NK-92 treated with Interleukin-12 subunit alpha and Interleukin-12 subunit beta, amount 100 ng/mL, for 24 hours (cell line): Measurements from ENCODE around the gene KCTD20.

Source experiments
- DNase-seq: peaks from one replicate; lab custom pipeline; 2025; lab: John Stamatoyannopoulos, UW

The KCTD20 gene

DNA sequence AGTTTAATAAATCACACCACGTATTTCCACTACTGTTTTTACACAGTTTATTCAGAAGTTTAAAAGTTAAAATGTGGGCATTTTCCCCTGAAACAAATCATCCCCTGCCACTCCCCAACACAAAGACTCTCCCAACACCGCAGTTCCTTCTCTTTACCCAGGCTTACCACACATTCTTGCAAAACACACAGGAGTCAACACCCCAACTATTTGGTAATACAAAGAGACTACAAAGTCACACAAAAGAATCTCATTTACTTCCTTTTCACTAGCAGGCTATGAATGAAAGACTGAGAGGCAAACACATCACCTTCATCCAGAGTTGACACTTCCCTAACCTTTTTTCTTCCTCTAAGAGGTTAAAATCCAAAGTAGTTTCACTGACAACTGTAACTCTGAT lies 51.1 kb downstream of the KCTD20 start:
- no peak for DNase-seq

DNA sequence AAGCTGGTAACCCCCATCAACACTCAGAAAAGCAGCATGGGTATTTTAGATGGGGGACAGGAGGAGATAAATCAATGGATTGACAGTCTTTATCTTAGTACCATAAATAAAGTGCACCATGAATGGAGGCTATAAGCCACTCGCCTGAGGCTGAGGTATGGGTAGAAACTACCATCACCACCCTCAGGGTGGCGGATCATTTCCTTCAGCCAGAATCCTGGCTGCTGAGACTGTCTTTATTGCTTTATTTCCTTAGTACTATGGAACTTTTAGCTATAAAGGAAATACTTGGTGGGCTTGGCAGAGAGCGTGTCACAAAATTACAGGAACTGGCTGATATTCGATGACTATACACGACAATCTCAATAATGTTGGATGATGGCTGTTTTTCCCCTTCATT lies 52.3 kb downstream of the KCTD20 start:
- DNase-seq = no peak

DNA sequence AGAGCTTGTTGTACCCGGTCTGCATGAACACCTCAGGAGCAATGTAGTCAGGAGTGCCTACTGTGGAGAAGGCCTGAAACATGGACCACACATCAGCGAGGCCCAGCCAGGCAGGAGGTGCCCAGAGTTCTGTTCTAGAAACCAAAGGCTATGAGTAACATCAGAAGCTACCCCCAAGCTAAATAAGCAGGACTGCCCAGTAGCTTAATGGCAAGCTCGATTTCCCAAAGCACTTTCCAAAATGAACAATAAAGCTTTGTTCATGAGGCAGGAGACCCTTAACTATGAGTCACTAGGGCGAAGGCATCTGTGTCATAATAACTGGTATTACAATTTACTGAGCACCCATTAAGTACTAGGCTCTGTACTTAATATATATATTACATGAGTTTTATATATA lies 57.1 kb downstream of the KCTD20 start:
- DNase-seq = no peak

DNA sequence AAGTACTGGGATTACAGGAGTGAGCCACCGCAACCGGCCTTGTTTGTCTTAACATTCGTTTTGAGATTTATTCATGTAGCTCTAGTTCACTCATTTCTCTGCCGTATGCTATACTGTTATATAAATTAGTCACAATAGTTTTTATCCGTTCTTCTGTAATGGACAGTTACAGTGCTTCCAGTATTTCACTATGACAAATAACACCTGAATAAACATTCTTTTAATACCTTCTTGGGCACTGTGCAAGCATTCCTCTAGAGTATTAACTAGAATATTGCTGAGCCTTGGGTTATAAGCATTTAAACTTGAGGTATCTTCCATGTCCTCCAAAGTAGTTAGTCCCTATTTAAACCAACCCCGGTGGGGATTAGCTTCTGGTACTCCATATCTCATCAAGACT lies 58.9 kb downstream of the KCTD20 start:
- no peak for DNase-seq

DNA sequence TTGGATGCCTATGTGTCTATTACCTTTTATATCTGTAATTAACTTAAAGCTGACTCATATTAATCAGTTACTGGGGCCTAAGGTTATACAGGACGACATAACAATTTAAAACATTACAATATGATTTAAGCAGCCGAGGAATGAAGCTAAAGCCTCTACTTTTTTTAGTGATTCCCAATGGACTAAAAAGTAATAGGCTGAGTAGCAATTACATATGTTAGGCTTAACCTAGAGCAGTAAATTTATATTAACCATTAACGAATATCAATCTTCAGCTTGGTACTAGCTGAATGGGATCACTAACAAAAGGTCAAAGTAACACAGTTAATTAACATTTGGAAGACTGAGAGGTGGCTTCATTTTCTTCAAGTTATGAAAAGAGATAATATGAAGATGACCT lies 61.4 kb downstream of the KCTD20 start:
- DNase-seq = no peak

DNA sequence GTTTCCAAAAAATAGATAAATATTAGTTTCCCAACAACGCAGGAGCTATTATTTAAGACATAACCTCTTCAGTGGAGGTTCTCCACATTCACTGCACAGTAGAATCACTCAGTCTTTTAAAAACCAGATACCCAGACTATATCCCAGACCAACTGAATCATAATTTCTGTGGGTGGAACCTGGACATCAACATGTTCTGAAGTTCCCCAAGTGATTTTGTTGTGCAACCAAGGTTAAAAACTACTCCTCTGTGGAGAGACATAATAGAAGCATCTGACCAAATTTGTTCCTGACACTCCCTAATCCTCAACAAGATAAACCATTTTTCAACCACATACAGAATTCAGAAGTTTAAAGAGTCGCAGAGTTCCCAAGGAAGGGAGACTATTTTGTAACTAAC lies 62.2 kb downstream of the KCTD20 start:
- DNase-seq = no peak

DNA sequence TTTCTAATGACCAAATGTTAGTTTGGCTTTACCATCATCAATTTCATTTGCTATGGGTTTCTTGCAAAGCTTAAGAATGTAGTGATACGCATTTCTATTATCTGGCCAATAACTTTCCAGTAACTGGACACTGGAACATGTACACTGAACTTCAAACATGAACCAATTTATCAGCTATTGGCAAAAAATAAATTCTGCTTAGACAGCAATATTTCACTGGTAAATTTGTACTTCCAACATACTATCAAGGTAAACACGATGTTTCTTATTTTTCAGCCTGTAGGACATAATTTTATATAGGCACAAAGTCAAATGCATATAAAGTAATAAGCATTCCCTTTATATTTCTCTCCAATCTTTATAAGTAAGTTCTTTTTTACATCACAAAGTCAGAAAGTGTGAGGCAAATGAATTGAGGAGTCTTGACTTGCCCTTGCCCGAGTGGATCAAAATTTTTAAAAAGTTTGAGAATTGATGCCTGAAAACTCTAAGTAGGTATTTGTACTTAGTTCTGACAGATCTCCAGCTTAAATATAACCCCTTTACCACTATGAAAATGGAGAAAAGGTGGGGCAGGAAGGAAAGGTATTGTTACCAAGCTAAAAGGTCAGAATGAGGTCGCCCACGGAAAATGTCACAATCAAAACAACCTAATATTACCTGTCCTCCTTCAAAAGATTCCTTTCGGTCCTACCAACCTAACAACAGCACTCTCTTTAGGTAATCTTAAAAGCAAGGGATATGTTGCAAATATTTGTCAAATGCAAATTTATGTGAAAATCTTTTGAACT lies 63.1 kb downstream of the KCTD20 start:
- no peak for DNase-seq

DNA sequence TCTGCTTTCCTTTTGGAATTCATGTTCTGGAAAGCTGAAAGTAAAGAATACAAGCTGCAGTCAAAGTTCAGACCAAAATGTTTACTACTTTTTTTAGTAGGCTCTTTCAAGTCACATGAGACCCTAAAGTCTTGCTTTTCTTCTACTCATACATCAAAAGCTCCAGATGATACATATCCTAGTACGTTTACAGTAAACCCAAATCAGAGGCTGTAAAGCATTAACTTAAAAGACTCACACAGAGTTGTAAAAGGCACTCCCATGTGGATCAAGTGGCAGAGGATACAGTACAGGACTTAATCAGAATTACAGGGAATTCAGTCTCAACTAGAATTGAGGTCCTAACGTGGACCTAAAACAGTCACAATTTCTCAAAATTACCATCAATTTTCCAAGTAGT lies 63.8 kb downstream of the KCTD20 start:
- DNase-seq = no peak

DNA sequence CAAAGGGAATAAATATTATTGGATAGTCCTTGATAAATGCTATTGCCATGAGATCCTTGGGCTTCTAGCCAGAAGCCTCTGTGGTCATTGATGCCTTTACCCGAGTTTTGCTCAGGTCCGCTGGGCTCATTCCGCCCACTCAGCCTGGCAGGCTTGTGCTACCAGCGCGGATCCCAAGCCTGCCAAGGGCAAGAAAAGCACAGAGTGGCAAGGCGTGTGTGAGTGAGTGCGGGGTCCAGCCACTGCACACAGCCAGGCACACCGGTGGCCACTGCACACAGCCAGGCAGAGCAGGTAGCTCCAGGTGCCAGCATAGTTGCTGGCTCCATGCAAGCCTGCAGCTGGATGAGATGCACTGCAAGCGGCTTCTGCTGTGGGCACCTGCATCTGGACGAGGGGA lies 65.7 kb downstream of the KCTD20 start:
- no peak for DNase-seq

DNA sequence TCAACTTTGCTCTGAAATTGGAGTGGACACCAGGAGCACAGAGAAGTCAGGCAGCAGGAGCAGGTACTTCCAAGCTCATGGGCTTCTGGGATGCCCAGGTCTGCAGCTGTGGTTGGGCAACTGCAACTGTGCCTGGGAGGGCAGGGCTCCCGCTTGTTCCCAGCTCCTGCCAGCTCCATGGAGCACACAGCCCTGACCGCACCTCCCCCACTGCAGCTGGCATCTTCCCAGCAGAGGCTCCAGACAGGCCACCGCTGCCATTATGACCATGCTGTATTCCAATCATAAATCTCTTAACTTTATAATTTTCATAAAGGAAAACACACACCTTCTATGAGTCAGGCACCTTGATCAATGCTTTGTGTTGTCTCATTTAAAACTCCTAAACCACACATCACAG lies 67.6 kb downstream of the KCTD20 start:
- no peak for DNase-seq

DNA sequence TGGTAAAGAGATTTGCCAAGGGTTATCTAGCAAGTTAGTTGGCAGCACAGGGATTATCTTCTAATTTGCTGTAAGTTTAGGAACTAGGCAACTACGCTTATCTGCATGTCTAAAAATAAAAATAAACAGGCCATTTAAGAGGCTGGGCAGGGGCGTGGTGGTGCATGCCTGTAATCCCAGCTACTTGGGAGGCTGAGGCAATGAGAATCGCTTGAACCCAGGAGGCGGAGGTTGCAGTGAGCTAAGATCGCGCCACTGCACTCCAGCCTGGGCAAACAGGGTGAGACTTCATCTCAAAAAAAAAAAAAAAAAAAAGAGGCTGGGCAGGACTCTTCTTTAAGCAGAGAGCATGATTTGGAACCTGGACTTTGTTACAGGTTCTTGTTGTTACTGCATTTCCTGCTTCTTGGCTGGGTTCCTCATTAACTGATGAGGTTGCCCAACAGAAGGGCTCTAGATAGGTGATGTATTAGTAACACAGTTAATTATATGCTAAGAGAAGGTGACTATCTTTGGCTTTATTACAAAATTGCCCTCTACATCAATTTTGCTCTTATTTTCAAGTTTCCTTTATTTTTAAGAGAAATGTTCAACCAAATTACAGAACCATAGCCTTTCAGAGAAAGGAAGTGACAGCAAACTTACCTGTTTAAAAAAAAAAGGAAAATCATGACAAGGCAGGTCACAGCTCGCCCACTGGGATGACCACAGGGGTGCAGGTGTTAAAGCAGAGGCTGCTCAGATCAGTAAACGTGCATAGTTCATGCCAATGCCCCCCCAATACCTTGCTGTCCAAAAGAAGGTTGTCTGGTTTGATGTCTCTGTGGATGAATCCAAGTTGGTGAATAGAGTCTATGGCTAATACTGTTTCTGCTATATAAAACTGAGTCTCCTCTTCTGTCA lies 72.0 kb downstream of the KCTD20 start:
- peak; percentile 64 for DNase-seq

DNA sequence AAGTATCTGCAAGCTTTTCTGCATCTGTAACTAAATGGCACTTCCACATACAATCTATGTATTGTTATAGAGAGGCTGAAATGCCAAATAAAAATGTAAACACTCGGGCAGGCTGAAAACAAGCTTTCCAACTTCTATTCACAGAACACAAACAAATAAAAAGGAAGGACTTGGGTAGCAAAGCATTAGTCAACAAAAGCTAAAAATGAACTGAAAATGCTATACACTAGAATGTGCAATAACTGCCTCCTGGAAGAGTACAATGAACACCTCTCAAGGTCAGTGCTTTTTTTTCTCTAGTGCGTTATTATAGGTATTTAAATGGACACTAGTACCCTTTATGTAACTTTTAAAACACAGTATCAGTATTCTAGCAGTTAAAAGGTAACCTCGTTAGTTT lies 73.0 kb downstream of the KCTD20 start:
- DNase-seq = no peak

DNA sequence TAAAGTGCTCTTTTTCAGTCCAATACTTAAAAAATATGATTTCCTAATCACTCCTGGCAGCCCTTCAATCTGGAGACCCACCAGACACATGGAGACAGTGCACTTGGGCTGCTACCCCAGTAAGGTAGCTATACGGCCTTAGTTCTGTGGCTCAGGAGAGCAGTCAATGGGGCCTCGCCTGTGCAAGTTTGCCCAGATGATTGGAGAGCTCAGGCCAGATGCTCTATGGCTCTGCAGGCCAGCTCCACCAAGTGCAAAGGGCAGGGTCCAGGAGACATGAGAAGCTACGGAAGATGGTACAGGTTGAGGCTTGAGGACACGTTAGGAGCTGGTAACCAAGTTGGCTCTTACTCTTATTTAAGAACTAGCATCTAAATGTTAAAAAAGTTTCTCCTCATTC lies 73.8 kb downstream of the KCTD20 start:
- DNase-seq = no peak

DNA sequence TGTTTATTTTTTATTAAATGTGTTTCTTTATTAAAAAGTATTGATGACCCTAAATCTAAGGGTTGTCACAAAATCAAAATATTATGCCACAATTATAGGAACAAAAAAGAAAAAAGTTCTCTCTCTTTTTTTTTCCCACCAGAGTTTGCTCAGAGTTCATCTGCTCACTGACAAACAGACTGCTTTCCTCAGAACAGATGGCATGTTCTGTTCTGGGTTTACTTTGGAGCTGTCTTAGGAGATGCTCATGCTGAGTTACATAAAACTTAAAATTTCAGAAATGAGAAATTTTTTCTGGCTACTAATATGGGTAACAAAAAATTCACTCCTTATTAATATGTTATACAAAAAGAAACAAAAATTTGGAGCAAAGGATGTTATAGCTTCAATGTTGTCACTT lies 74.2 kb downstream of the KCTD20 start:
- no peak for DNase-seq

DNA sequence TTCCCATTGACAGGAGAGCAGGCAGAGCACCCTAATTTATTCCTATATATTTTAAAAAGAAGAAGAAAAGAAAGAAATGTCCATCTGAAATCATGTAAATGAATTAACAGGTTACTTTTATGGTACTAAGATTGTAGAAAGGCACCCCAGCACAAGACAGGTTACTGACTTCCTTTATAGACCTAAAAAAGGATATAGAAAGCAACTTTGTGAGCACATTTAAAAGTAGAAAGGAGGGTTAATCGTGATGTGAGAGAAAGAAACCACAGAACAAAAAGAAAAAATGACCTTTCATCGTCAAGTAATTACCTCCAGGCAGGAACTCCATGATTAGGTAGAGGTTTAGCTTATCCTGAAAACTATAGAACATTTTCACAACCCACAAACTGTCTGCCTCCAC lies 74.6 kb downstream of the KCTD20 start:
- DNase-seq = no peak

DNA sequence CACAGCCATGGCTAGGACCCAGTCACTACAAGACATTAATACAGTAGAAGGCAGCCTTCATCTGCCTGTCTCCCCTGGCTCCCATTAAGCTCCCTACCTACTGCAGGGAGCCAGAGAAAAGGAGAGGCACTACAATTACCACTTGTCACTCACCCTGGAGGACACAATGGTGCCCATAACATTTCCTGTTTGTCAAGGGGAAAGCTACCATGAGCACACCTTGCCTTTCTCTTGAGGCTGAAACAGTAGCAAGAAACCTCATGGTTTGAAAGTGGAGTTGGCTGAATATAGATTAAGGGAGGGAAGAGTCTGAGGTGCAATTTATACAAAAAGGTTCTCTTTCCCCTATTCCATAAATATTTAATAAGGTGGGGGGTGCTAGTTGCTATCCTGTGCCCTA lies 76.6 kb downstream of the KCTD20 start:
- no peak for DNase-seq

DNA sequence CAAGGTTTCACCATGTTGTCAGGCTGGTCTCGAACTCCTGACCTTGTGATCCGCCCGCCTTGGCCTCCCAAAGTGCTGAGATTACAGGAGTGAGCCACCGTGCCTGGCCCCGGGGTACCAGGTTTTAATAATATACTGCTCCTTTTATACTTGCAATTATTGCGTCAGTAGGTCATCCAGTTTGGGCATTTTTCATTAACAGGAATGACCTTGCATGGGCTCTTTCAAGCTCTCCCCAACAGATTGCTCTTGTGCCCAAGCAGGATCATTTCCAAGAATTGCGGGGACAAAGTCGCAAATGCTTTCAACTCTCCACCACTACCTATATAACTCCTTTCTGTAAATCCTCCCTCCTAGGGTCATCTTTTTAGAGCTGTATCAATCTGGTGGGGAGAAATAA lies 80.7 kb downstream of the KCTD20 start:
- DNase-seq = no peak

DNA sequence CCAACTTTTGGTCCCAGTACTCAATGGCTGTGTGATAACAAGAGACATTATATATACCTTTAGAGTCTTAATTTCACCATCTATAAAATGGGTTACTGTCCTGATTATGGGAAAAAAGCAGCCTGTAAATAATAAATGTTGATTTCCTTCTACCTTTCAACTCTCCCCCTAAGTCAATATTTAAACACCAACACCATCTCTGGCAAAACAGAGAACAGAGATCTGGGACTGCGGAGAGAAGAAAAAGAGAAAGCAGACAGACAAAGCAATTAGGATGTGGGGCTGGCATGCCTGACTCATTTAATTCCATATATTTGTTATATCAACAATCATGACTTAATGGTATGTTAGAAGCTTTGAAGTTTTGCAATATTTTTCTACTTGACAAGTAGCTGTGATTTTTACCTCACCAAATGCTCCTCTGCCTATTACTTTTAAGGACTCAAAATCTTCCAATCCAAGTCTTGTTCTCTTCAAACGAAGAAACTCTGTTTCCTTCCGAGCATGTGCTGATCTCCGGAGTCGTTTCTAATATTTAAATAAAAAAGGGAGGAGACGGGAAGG lies 81.2 kb downstream of the KCTD20 start:
- no peak for DNase-seq

DNA sequence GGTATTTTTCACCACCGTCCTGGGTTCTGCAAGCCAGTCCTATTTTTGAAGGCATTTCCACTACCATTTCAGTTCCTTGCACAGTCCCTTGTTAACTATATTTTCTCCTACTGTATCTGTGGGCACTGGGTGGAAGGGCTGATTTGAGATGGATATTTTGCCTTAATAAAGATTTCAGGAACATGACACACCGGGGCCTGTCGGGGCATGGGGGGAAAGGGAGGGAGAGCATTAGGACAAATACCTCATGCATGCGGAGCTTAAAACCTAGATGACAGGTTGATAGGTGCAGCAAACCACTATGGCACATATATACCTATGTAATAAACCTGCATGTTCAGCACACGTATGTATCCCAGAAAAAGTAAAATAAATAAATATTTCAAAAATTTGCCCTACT lies 82.1 kb downstream of the KCTD20 start:
- DNase-seq = no peak

DNA sequence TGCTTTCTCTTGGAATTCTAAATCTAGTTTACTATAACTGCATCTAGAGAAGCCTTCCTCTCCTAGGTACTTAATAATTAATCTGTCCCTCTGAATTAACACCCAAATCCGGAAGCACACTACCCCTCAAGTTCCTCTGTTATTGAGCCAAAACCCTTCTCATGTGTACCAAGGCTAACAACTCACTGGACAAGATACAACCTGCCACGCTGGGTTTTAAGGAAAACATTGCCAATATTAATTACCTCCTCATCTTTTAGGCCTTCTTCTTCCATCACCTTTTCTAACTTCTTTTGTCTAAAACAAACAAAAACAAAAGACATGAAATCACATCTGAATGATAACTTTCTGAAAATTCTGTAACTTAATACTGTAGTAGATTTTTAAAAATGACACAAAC lies 82.5 kb downstream of the KCTD20 start:
- no peak for DNase-seq

DNA sequence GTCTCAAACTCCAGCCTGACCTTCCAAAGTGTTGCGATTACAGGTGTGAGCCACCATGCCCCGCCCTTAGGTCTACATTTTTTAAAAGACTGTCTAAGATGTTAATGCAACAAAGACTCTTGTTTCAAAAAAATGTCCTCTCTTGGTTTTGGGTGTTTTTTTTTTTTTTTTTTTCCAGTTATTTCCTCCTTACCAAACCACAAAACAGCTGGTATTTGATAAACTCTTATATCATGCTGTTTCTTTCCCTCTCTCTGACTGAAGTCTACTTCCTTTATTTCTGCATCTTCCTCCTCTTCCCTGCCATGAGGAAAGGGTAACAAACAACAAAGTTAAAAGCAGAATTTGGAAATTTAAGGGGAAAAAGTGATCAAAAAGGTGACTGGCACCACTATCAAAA lies 83.3 kb downstream of the KCTD20 start:
- DNase-seq = no peak

DNA sequence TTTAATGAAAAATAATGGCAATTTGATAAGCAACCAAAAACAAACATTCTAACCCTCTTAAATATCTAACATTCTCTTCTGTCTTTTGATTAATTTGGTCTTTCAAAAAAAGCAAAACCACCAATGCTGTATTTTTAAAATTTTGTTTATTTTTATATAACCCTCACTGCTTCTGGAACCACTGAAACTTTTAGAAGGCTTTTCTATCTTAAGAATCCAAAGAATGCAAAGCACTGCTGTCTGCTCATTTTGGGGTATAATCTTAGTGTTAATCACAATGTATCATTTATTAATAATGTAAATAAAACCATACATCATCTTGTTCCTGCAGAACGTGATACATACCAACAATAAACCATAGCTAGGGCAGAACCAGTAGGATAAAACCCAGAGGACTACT lies 90.5 kb downstream of the KCTD20 start:
- no peak for DNase-seq

DNA sequence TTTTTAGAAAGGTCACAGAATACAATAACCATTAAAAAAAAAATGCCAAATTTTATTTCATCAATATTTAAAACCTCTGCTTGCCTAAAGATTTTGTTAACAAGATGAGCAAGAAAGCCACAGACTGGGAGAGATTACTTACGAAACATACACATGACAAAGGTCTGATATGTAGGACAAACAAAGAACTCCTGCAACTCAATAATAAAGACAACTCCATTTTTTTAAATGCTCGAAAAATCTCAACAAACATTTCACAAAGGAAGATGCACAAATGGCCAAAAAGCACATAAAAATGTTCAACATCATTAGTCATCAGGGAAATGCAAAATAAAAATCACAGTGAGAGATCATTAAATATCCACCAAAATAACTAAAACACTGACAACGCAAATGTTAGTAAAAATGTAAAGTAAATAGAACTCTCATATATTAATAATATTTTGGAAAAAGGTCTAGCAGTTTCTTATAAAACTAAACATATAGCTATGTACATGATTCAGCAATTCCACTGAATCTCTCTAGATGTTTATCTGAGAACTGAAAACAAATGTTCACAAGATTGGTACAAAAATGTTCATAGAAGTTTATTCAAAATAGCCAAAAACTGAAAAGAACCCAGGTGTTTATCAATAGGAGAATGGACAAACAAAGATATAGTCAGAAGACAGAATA lies 94.2 kb downstream of the KCTD20 start:
- DNase-seq = no peak
